Measurements from ENCODE around the gene RAB11B.
"Not testable (repeated sequence)": the region's sequence is repeated elsewhere in the genome, so short reads cannot be mapped to it uniquely, and the experiment has no call there.

The RAB11B gene

DNA sequence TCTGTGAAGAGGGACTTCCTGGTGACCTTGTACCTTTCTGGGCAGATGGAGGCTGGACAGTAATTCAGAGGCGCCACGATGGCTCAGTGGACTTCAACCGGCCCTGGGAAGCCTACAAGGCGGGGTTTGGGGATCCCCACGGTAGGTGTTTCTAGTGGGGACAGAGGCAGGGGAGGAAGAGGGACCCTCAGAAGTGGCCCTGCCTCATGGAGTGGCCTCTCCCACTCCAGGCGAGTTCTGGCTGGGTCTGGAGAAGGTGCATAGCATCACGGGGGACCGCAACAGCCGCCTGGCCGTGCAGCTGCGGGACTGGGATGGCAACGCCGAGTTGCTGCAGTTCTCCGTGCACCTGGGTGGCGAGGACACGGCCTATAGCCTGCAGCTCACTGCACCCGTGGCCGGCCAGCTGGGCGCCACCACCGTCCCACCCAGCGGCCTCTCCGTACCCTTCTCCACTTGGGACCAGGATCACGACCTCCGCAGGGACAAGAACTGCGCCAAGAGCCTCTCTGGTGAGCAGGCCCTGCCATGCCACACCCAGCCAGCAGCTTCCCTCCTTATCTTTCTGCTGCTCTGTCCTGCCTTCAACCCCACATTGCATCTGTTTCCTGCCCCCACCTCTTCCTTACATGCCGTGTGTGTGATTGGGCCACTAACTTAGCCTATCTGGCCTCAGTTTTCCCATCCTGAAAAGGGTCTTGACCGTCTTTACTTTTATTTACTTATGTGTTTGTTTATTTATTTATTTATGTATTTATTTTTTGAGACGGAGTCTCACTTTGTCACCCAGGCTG is 19.0 kb upstream of the RAB11B start:
- no peak for DNase-seq

DNA sequence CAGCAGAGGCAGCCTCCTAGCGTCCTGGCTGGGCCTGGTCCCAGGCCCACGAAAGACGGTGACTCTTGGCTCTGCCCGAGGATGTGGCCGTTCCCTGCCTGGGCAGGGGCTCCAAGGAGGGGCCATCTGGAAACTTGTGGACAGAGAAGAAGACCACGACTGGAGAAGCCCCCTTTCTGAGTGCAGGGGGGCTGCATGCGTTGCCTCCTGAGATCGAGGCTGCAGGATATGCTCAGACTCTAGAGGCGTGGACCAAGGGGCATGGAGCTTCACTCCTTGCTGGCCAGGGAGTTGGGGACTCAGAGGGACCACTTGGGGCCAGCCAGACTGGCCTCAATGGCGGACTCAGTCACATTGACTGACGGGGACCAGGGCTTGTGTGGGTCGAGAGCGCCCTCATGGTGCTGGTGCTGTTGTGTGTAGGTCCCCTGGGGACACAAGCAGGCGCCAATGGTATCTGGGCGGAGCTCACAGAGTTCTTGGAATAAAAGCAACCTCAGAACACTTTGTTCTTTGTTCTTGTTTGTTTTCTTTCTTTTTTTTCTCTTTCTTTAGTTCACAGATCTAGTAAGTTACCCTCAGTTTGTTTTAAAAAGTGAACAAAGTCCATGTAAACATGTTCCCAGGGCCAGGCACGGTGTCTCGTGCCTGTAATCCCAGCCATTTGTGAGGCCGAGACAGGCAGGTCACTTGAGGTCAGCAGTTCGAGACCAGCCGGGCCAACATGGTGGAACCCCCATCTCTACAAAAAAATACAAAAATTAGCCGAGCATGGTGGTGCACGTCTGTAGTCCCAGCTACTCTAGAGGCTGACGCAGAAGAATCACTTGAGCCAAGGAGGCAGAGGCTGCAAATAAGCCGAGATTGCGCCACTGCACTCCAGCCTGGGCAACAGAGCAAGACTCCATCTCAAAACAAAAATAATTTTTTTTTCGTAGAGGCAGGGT is 16.0 kb upstream of the RAB11B start:
- no peak for DNase-seq

DNA sequence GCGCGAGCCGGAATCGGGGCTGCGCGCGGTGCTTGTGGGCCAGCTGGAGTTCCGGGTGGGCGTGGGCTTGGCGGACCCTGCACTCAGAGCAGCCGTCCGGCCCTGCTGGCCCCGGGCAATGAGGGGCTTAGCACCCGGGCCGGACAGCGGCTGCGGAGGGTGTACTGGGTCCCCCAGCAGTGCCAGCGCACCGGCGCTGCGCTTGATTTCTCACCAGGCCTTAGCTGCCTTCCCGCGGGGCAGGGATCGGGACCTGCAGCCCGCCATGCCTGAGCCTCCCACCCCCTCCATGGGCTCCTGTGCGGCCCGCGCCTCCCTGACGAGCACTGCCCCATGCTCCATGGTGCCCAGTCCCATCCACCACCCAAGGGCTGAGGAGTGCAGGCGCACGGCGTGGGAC is 14.4 kb upstream of the RAB11B start:
- not testable (repeated sequence) for DNase-seq

DNA sequence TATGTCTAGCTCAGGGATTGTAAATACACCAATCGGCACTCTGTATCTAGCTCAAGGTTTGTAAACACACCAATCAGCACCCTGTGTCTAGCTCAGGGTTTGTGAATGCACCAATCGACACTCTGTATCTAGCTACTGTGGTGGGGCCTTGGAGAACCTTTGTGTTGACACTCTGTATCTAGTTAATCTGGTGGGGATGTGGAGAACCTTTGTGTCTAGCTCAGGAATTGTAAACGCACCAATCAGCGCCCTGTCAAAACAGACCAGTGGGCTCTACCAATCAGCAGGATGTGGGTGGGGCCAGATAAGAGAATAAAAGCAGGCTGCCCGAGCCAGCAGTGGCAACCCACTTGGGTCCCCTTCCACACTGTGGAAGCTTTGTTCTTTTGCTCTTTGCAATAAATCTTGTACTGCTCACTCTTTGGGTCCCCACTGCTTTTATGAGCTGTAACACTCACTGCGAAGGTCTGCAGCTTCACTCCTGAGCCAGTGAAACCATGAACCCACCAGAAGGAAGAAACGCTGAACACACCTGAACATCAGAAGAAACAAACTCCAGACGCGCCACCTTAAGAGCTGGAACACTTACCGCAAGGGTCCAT is 13.7 kb upstream of the RAB11B start:
- not testable (repeated sequence) for DNase-seq

DNA sequence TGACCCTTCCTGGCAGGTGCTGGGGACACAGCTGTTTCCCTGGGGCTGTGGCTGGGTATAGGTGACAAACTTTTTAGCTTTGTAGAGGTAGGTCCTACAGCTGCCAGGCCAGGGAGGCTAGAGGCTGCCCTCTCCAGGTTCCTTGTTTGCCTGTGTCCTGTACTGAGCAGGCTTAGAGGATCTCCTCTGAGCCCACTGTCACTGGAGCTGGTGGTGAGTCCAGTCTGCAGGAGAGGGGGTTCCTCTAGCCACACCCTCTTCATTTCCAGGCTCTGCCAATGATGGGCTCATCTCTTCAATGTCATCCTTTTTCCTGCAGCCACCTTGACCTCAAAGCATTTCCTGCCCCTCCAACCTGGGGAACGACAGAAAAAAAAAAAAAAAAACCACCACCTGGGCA is 12.6 kb upstream of the RAB11B start:
- DNase-seq: no peak

DNA sequence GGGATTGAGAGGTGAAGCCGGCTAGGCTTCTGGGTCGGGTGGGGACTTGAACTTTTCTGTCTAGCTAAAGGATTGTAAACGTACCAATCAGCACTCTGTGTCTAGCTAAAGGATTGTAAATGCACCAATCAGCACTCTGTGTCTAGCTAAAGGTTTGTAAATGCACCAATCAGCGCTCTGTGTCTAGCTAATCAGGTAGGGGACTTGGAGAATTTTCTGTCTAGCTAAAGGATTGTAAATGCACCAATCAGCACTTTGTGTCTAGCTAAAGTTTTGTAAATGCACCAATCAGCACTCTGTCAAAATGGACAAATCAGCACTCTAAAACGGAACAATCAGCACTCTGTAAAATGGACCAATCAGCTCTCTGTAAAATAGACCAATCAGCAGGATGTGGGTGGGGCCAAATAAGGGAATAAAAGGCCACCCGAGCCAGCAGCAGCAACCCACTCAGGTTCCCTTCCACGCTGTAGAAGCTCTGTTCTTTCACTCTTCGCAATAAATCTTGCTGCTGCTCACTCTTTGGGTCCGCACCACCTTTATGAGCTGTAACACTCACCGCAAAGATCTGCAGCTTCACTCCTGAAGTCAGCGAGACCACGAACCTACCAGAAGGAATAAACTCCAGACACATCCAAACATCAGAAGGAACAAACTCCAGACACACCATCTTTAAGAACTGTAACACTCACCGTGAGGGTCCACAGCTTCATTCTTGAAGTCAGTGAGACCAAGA is 10.8 kb upstream of the RAB11B start:
- not testable (repeated sequence) for DNase-seq

DNA sequence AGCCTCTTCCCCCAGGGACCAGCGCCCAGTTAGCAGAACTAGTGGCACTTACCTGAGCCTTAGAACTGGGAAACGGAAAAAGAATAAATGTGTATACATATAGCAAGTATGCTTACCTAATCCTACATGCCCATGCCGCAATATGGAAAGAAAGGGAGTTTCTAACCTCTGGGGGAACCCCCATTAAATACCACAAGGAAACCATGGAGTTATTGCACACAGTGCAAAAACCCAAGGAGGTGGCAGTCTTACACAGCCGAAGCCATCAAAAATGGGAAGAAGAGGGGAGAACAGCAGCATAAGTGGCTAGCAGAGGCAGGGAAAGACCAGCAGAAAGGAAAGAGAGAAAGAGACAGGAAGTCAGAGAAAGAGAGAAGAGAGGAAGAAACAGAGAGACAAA is 5.6 kb upstream of the RAB11B start:
- DNase-seq: not testable (repeated sequence)

DNA sequence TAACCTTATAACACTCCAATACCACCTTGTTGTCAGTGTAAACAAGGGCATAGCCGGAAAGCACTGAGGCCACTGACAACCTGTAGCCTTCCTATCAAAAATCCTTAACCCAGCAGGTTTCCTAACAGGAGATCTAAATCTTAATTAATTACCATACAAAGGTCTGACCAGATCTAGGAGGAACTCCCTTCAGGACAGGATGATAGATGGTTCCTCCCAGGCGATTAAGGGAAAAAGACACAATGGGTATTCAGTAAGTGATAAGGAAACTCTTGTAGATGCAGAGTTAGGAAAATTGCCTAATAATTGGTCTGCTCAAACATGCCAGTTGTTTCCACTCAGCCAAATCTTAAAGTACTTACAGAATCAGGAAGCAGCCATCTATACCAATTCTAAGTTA is 5.1 kb upstream of the RAB11B start:
- not testable (repeated sequence) for DNase-seq

DNA sequence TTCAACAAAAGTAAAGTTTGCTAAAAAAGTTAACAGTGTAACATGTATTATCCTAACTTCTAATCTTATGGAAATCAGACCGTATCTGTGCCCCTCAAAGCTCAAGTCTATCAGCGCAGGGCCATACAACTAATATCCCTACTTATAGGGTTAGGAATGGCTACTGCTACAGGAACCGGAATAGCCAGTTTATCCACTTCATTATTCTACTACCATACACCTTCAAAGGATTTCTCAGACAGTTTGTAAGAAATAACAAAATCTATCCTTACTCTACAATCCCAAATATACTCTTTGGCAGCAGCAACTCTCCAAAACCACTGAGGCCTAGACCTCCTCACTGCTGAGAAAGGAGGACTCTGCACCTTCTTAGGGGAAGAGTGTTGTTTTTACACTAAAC is 4.6 kb upstream of the RAB11B start:
- not testable (repeated sequence) for DNase-seq

DNA sequence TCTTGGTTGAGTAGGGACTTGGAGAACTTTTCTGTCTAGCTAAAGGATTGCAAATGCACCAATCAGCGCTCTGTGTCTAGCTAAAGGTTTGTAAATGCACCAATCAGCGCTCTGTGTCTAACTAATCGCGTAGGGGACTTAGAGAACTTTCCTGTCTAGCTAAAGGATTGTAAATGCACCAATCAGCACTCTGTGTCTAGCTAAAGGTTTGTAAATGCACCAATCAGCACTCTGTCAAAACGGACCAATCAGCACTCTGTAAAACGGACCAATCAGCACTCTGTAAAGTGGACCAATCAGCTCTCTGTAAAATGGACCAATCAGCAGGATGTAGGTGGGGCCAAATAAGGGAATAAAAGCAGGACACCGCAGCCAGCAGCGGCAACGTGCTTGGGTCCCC is 3.7 kb upstream of the RAB11B start:
- not testable (repeated sequence) for DNase-seq

DNA sequence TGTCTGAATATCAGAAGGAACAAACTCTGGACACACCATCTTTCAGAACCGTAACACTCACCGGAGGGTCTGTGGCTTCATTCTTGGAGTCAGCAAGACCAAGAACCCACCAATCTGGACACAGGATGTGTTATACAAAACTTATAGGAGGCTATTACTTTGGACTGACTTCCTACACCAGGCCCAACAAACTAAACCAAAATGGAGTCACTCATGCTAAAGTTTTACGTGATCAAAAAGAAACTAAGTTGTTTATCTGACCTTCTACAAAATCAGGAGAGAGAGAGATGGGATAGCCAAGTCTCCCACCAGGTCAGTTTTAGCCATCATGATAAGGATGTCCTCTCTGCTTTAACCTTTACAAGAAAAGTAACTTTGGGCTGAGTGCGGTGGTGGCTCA is 3.2 kb upstream of the RAB11B start:
- no peak for DNase-seq

DNA sequence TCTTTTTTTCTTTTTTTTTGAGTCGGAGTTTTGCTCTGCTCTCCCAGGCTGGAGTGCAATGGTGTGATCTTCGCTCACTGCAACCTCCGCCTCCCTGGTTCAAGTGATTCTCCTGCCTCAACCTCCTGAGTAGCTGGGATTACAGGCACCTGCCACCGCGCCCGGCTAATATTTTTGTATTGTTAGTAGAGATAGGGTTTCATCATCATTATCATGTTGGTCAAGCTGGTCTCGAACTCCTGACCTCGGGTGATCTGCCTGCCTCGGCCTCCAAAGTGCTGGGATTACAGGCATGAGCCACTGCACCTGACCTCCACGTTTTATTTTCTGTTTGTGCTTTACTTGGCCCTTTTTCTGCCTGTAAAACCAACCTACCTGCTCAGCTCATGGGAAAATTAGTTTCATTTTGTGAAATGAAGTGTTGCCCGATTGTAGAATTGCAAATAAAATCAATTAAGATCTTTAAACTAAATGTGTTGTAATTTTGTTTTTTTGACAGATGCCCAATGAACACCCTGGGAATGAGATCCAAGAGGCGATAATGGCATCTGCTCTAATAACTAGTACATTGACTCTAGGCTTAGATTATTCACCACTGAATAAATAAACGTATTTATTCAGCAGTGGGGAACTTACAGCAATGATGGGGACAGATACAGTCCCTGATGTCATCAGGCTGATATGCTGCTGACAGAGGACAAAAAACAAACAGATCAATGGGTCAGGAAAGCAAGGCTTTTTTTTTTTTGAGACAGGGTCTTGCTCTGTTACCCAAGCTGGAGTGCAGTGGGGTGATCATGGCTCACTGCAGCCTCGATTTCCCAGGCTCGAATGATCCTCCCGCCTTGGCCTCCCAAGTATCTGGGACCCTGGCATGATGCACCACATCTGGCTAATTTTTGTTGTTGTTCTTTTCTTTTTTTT is 2.2 kb upstream of the RAB11B start:
- no peak for DNase-seq

DNA sequence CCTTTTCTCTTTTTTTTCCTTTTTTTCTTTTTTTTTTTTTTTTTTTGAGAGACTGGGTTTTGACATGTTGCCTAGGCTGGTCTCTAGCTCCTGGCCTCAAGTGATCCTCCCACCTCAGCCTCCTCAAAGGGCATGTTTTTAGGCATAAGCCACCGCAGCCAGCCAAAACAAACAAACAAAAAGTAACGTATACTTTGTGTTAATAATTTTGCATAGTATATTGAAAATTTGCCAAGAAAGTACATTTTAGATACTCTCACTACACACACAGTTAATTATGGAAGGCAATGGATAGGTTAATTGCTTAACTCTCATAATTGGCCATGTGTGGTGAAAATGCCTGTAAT is 1.6 kb upstream of the RAB11B start:
- DNase-seq: no peak

DNA sequence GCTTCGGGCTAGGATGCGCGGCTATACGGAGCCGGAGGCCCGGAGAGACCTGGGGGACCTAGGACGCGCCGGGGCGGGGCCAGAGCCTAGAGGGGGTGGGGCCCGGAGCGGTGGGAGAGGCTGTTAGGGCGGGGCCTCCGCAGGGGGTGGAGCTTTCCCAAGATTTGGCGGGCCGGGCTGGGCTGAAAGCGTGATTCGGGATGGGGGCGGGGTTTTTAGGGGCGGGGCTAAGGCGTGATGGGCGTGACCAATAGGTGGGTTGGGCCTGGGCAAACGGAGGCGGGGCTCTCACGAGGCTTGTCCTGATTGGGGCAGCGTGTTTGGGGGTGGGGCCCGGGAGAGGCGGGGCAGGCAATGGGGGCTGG is 439 bp downstream of the RAB11B start:
- DNase-seq: peak; percentile 89

DNA sequence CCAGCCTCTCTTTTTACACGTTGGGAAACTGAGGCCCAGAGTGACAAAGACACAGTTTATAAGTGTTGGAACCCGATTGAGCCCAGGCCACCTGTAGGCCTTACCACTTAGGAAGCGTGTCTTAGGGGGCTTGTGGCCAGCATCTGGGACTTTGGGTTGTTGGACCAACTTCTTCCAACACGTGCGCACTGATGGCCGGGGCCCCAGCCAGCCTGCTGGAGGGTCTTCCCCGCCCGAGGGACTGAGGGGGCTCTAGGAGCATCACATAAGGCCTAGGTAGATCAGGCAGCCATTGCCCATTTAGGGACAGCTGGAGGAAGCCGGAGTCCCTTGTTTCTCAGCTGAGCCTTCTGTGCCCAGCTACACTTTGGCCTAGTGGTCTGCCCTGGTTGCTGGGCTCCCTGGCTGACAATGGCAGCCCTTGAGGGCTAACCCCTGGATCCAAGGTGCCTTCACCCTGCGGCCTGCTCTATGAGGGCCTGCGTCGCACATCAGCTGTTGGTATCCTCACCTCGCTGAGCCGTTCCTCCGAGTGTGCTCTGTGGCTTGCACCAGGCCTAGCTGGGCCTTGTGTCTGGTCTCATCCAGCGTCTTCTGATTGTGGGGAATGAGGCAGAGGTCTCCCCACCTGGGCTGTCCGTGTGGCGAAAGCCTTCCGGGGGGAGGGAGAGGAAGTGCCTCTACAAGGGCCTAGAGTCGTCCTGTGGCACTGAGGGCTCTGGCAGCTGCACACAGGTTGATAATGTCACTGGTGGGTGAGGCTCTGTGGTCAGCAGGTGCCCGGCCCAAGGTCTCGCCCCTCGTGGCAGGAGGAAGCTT is 1.2 kb downstream of the RAB11B start:
- DNase-seq: no peak

DNA sequence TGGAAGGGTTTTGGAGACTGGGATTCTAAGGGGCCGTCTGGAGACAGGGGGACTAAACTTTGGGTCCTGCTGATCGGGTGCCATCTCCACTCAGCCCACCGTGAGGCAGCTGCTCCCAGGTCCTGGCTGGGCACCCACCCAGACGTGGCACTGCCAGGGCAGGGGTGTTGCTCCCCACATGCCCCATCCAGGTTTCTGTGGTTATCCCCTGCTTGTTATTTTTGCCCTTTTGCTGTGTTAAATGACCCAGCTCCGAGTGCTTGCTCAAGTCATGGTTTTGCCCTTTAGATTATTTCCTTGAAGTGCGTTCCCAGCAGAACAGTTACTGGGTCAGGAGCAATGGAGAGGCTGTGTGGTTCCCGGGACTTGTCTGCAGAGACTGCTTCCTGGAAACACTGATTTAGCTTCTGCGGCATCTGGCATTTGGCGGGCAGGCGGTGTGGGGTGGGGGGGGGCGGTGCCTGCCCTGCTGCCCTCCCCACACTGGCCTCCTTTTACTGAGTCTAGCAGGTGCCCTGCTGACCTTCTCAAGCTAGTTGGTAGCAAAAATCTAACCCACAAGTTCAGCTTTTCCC is 1.9 kb downstream of the RAB11B start:
- DNase-seq: no peak

DNA sequence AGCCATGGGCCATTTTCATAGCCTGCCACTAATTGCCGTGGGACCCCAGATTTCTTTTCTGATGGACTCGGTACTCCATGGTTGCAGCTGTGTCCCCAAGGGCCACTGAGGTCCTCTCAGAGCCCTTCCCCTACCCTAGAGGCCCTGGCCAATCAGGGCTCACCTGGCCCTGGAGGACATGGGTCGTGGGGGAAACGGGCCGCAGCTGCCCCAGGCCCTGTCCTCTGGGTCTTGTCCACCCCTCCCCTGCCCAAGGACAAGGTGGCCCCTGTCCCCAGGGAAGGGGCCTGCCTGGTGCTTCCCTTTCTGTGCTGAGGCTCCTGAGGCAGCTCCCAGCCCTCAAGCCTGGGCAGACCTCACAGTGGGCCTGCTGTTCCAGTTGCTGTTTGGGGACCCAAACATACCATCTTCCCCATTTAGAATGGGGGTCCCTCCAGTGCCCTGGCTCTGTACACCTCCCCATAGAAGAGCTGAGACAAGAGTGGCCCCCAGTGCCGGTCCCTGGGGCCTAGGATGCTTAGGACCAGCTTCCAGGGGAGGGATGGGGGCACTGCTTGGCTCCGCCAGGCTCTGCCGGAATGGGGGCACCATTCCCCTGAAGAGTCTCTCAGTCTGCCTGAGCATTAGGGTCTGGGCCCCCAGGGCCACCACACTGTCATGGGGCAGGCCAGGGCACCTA is 3.2 kb downstream of the RAB11B start:
- DNase-seq: no peak

DNA sequence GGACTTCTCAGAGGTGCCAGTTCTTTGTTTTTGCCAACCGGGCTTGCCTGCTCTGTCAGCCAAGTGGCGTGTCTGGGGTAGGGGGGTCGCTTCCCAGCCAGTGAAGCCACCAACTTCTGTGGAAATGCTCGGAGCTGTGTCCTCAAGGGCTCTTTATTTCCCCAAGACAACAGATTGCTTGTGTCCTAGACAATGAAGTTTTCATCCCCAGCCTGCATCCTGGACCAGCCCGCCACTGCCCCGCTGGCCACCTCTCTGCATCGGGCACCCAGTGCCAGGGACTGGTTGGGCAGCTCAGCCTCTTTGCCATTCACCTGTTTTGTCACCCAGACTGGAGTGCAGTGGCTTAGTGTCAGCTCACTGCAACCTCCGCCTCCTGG is 3.7 kb downstream of the RAB11B start:
- no peak for DNase-seq

DNA sequence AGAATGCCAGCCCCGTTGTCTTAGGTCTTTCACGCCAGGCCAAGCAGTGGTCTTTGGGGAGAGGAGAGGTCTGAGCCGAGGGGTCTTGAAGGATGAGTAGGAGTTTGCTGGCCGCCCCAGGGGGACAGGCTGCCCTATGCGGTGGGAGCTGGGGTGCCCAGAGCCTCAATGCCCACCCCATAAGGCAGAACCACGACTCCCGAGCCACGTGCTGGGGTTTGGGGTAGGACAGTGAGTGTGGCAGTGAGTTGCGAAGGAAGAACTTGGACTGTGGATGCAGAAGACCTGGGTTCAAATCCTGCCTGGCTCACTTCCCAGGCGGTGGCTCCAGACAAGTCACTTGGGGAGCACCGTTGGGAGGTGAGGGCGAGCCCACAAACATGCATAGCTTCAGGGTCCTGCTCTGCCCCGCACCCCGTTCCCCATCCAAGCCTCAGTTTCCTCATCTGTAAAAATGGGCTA is 5.5 kb downstream of the RAB11B start:
- DNase-seq: no peak

DNA sequence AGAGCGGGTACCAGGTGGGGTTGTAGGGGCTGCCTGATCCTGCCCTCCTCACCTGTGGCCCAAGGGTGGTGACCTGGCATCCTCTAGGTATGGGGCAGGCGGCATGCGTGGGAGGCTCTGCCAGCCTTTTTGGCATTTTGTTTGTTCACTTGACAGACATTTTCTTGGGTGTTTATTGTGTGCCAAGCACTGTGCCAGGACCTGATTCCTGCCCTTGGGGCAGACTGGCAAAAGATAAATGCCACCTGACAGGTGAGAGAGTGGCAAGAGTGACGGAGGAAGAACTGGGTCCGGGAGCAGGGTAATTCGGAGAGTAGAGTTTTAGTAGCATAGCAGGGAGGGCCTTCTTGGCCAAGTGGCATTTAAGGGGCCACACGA is 6.0 kb downstream of the RAB11B start:
- DNase-seq: no peak

Data from activated naive CD4-positive, alpha-beta T cell treated with anti-CD3 and anti-CD28 coated beads, Interleukin-2, amount 50 U/mL, for 16 hours (primary cell).